SH-SY5Y (cell line): ENCODE measurements around the gene ALAS1.

ENCODE experiments used
- GATA2 ChIP-seq: IDR thresholded peaks from 2 replicates; pipeline ENCODE4 v1.6.1; 2011; ENCODE audit warnings: mild to moderate bottlenecking, low read depth, low read length
- GATA3 ChIP-seq: IDR thresholded peaks from 2 replicates; pipeline ENCODE4 v1.6.1; 2011; ENCODE audit warnings: low read depth, mild to moderate bottlenecking, low read length, moderate library complexity

DNA sequence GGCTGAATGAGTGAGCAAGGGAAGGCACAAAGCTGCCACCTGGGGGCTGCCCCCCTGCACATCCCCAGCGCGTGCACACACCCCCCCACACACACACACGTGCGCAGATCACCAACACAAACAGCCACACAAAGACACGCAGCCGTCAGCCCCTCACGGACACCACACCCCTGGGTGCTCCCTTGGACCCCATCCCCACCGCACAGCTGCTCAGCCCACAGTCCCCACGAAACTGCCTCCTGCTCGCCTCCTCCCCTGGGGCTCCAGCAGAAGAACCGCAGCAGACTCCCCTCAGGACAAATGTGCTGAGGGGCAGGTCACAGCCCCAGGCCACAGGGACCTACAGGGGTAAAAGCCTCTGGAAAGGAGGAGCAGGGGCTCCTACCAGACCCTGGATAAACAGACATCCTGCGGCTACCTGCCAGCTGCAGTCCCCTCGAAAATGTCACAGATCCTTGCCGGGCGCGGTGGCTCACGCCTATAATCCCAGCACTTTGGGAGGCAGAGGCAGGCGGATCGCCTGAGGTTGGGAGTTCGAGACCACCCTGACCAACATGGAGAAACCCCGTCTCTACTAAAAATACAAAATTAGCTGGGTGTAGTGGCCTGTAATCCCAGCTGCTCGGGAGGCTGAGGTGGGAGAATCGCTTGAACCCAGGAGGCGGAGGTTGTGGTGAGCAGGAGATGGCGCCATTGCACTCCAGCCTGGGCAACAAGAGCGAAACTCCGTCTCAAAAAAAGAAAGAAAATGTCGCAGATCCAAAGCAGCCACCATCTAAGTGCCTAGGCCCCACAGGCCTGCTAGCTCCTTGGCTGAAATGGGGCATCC, 34.5 kb downstream of the ALAS1 start:
- TF ChIP-seq GATA2 (no peak), GATA3 (no peak)
